ENCODE data around the gene TTLL9.

DNA sequence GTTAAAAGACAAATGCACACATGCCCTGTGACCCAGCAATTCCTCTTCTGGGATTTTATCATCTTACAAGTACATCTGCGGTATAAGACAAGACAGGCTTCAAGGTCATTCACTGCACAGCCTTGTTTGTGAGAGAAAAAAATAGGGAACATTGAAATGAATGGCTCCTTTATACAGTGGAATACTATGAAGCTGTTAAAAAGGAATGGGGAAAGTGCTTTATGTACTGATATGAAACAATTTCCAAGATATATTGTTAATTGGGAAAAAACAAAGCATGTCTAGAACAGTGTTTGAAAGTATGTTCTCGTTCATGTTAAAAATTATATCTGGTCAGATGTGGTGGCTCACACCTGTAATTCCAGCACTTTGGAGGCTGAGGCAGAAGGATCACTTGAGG is 56.1 kb downstream of the TTLL9 start:
- TF ChIP-seq, protein P1, sequence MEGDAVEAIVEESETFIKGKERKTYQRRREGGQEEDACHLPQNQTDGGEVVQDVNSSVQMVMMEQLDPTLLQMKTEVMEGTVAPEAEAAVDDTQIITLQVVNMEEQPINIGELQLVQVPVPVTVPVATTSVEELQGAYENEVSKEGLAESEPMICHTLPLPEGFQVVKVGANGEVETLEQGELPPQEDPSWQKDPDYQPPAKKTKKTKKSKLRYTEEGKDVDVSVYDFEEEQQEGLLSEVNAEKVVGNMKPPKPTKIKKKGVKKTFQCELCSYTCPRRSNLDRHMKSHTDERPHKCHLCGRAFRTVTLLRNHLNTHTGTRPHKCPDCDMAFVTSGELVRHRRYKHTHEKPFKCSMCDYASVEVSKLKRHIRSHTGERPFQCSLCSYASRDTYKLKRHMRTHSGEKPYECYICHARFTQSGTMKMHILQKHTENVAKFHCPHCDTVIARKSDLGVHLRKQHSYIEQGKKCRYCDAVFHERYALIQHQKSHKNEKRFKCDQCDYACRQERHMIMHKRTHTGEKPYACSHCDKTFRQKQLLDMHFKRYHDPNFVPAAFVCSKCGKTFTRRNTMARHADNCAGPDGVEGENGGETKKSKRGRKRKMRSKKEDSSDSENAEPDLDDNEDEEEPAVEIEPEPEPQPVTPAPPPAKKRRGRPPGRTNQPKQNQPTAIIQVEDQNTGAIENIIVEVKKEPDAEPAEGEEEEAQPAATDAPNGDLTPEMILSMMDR (IDR thresholded peaks at IDR 0.05): no peak
- TF ChIP-seq POLR2AphosphoS5 (IDR thresholded peaks at IDR 0.05): no peak

All from prostate gland (tissue), 2 donors.